K562 (cell line): Measurements from ENCODE around the gene PSMB11. TPM values are rescaled to one million over a fixed set of nuclear protein-coding genes. Genes with fewer than 3 reads are reported as not detected.

Experiments
- ARID1B ChIP-seq: fragments of 450-650 bp; IDR thresholded peaks from 2 replicates; pipeline ENCODE4 v1.6.1; 2016; ENCODE audit warnings: antibody characterized with exemption, mild to moderate bottlenecking, inconsistent platforms
- CBX3 ChIP-seq, 2 experiments: IDR thresholded peaks; 1 replicate in 1 of 2; 2 replicates in 1 of 2; pipeline ENCODE4 v1.6.1; 2012; ENCODE audit warnings: inconsistent platforms in 2 of 2, low read length in 2 of 2, borderline replicate concordance in 1 of 2, control low read depth in 1 of 2
- CREB1 ChIP-seq, 2 experiments: sonication (generic) in 1 of 2; formaldehyde crosslinking in 1 of 2; IDR thresholded peaks; 2 replicates each; pipeline versions ENCODE4 v1.6.1 to v1.8.0; 2012 to 2022; ENCODE audit warnings: inconsistent platforms in 1 of 2, mild to moderate bottlenecking in 1 of 2, missing genetic modification reagents in 1 of 2, moderate library complexity in 1 of 2
- EHMT2 ChIP-seq: fragments of 450-650 bp; IDR thresholded peaks from 2 replicates; pipeline ENCODE4 v1.6.1; 2018; ENCODE audit warnings: antibody characterized with exemption
- GABPA ChIP-seq: fragments of 200-800 bp; sonication (Bioruptor generic); conservative IDR thresholded peaks from 2 replicates; pipeline ENCODE4 v1.6.1; 2016; ENCODE audit warnings: low read depth, missing genetic modification characterization, missing compliant biosample characterization
- GABPB2 ChIP-seq: fragments of 250-450 bp; sonication (Bioruptor Pico); conservative IDR thresholded peaks from 2 replicates; pipeline ENCODE4 v1.5.1; 2021; ENCODE audit warnings: mild to moderate bottlenecking
- GATAD2A ChIP-seq: fragments of 450-650 bp; IDR thresholded peaks from 2 replicates; pipeline ENCODE4 v1.6.1; 2017
- HDAC8 ChIP-seq: fragments of 450-650 bp; IDR thresholded peaks from 2 replicates; pipeline ENCODE4 v1.6.1; 2016; ENCODE audit warnings: mild to moderate bottlenecking, missing genetic modification characterization, moderate library complexity, missing compliant biosample characterization
- HEY1 ChIP-seq: fragments of 250-450 bp; sonication (Bioruptor Pico); IDR thresholded peaks from 2 replicates; pipeline ENCODE4 v1.5.0; 2020; ENCODE audit warnings: mild to moderate bottlenecking, moderate library complexity, borderline replicate concordance
- HMG20B ChIP-seq: fragments of 250-450 bp; sonication (Bioruptor Pico); IDR thresholded peaks from 2 replicates; pipeline ENCODE4 v1.5.0; 2021; ENCODE audit warnings: mild to moderate bottlenecking
- NBN ChIP-seq: fragments of 450-650 bp; IDR thresholded peaks from 2 replicates; pipeline ENCODE4 v1.6.1; 2016; ENCODE audit warnings: low read depth, mild to moderate bottlenecking
- NFE2 ChIP-seq: IDR thresholded peaks from 2 replicates; pipeline ENCODE4 v1.6.1; 2014; ENCODE audit warnings: antibody characterized with exemption, low read depth
- SP2 ChIP-seq: IDR thresholded peaks from 2 replicates; pipeline ENCODE4 v1.6.1; 2011; ENCODE audit warnings: mild to moderate bottlenecking, low read depth, low read length, moderate library complexity; ENCODE audit not compliant: poor library complexity, severe bottlenecking; ENCODE audit errors: extremely low read depth
- SRSF9 ChIP-seq: fragments of 200-400 bp; formaldehyde crosslinking; IDR thresholded peaks from 2 replicates; pipeline ENCODE4 v1.6.1; 2017; ENCODE audit warnings: low read depth, low read length, borderline replicate concordance
- TAF1 ChIP-seq: IDR thresholded peaks from 2 replicates; pipeline ENCODE4 v1.6.1; 2011; ENCODE audit warnings: mild to moderate bottlenecking, low read length, moderate library complexity; ENCODE audit not compliant: insufficient read depth, control insufficient read depth, severe bottlenecking; ENCODE audit errors: extremely low read depth
- U2AF2 ChIP-seq: fragments of 200-400 bp; formaldehyde crosslinking; optimal IDR thresholded peaks from 2 replicates; pipeline ENCODE3; 2017; ENCODE audit warnings: low read depth, mild to moderate bottlenecking, low read length
- YY1 ChIP-seq, 3 experiments: IDR thresholded peaks; 2 replicates each; pipeline ENCODE4 v1.6.1; 2011; ENCODE audit warnings: low read length in 2 of 3, mild to moderate bottlenecking in 2 of 3, moderate library complexity in 2 of 3, borderline replicate concordance in 1 of 3, control low read depth in 1 of 3, low read depth in 1 of 3; ENCODE audit not compliant: insufficient read depth in 3 of 3, insufficient replicate concordance in 2 of 3, control insufficient read depth in 1 of 3, insufficient read length in 1 of 3; ENCODE audit errors: extremely low read depth in 1 of 3
- ZNF77 ChIP-seq: fragments of 250-450 bp; sonication (Bioruptor Pico); IDR thresholded peaks from 2 replicates; pipeline ENCODE4 v1.5.0; 2020
- polyA plus RNA-seq, 8 experiments: library from polyadenylated mRNA; depleted of rRNA in 4 of 8; stranded (reverse) in 5 of 8; unstranded in 3 of 8; fragments of >200 nt; fragmentation: Nextera tagmentation in 2 of 8; fragmentation: Illumina TruSeq in 1 of 8; extraction: Ambion mirVana in 2 of 8; extraction: Trizol in 1 of 8; gene quantifications; 2 replicates each; pipeline versions ENCODE4 v1.2.1 to v1.2.3, GENCODE V29; 2011 to 2014; ENCODE audit warnings: inconsistent platforms in 1 of 8, missing spikeins in 1 of 8
- total RNA-seq, 7 experiments: library from RNA; depleted of rRNA in 6 of 7; stranded (reverse); fragments of >200 nt in 6 of 7; fragmentation: Illumina TruSeq in 2 of 7; extraction: Trizol in 2 of 7; gene quantifications; 2 replicates each; pipeline versions ENCODE4 v1.2.1 to v1.2.3, GENCODE V29; 2011 to 2021; ENCODE audit warnings: low replicate concordance in 1 of 7
- TF ChIP-seq, protein P1 (sequence below): fragments of 250-450 bp; sonication (Bioruptor Pico); IDR thresholded peaks from 2 replicates; pipeline ENCODE4 v1.5.0; 2020; ENCODE audit warnings: mild to moderate bottlenecking
- TF ChIP-seq, protein P2 (sequence below): fragments of 450-650 bp; IDR thresholded peaks from 2 replicates; pipeline ENCODE4 v1.6.1; 2016; ENCODE audit warnings: missing biosample characterization, missing genetic modification characterization
- TF ChIP-seq, protein P3 (sequence below): fragments of 250-450 bp; sonication (Bioruptor Pico); IDR thresholded peaks from 2 replicates; pipeline ENCODE4 v1.5.1; 2021; ENCODE audit warnings: mild to moderate bottlenecking
- TF ChIP-seq, protein P4 (sequence below): IDR thresholded peaks from 2 replicates; pipeline ENCODE4 v1.6.1; 2014; ENCODE audit warnings: antibody characterized with exemption

PSMB11 gene
- total and polyA plus RNA-seq, 9 of the 15 experiments (the other 6 are each of a cell fraction or from before 2014, with no cell fraction given), result not detected

DNA sequence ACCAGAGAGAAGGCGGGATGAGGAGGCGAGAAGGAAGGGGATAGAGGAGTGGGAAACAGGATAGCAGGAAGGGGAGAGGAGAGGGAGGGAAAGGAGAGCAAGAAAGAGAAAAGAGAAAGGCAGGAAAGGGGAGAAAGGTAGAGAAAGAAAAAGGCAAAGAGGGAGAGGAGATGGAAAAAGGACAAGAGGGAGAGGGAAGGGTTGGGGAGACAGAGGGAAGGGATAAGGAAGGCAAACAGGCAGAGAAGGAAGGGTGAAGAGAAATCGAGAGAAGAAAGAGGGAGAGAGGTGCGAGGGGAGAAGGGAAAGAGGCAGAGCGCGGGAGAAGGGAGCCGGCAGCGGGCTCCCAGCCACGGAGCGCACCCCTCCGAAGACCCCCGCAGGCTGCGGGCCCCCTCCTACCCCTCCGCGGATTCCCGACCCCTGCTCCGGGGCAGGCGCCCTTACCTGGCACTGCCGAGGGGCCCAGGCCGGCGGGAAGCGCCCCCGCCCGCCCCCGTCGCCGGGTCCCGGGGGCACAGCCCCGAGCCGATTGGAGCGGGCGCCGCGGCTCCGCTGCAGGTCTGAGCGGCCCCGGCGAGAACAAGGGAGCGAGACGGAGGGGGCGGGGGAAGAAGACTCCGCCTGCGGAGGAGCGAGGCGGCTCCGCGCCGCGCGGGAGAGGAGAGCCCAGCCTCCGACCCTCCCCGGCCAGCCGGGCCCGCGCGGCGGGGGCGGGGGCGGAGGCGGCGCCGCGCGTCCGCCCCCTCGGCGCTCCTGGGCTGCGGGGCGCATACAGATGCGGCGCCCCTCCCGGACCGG is 15.1 kb downstream of the PSMB11 start, which contains the start of gene CDH24 (continued):
- TF ChIP-seq, protein P1, sequence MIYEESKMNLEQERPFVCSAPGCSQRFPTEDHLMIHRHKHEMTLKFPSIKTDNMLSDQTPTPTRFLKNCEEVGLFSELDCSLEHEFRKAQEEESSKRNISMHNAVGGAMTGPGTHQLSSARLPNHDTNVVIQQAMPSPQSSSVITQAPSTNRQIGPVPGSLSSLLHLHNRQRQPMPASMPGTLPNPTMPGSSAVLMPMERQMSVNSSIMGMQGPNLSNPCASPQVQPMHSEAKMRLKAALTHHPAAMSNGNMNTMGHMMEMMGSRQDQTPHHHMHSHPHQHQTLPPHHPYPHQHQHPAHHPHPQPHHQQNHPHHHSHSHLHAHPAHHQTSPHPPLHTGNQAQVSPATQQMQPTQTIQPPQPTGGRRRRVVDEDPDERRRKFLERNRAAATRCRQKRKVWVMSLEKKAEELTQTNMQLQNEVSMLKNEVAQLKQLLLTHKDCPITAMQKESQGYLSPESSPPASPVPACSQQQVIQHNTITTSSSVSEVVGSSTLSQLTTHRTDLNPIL, result no peak
- no peak for TF ChIP-seq HEY1
- no peak for TF ChIP-seq NFE2
- TF ChIP-seq, protein P2, sequence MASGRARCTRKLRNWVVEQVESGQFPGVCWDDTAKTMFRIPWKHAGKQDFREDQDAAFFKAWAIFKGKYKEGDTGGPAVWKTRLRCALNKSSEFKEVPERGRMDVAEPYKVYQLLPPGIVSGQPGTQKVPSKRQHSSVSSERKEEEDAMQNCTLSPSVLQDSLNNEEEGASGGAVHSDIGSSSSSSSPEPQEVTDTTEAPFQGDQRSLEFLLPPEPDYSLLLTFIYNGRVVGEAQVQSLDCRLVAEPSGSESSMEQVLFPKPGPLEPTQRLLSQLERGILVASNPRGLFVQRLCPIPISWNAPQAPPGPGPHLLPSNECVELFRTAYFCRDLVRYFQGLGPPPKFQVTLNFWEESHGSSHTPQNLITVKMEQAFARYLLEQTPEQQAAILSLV, result no peak
- TF ChIP-seq GABPB2, result no peak
- TF ChIP-seq SP2, result no peak
- TF ChIP-seq EHMT2, result peak; percentile 64
- TF ChIP-seq GATAD2A, result 0 out of 2 replicates have a peak, but pooled peaks have one; percentile 11
- TF ChIP-seq NBN, result peak; percentile 35; the same call in 1 of the 2 replicates
- no peak for TF ChIP-seq CBX3 (IDR thresholded peaks at IDR 0.05; ENCODE audit: borderline replicate concordance in 1 of 2, low read length in 2 of 2)
- no peak for TF ChIP-seq SRSF9
- peak; percentile 50 for TF ChIP-seq TAF1
- TF ChIP-seq, protein P3, sequence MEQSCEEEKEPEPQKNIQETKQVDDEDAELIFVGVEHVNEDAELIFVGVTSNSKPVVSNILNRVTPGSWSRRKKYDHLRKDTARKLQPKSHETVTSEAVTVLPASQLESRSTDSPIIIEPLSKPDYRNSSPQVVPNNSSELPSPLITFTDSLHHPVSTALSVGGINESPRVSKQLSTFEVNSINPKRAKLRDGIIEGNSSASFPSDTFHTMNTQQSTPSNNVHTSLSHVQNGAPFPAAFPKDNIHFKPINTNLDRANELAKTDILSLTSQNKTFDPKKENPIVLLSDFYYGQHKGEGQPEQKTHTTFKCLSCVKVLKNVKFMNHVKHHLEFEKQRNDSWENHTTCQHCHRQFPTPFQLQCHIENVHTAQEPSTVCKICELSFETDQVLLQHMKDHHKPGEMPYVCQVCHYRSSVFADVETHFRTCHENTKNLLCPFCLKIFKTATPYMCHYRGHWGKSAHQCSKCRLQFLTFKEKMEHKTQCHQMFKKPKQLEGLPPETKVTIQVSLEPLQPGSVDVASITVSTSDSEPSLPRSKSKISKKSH (CRISPR knock-in tag), result no peak
- TF ChIP-seq YY1 (IDR thresholded peaks at IDR 0.05; ENCODE audit: borderline replicate concordance in 1 of 3, control insufficient read depth in 1 of 3, extremely low read depth in 1 of 3, insufficient read depth in 3 of 3, insufficient read length in 1 of 3, insufficient replicate concordance in 2 of 3, low read depth in 1 of 3, low read length in 2 of 3), result peak in 1 of 3 experiments; percentile 21
- TF ChIP-seq HMG20B (CRISPR knock-in tag), result no peak
- TF ChIP-seq GABPA (tag), result no peak
- TF ChIP-seq ZNF77 (CRISPR knock-in tag), result no peak
- no peak for TF ChIP-seq HDAC8 (tag)
- TF ChIP-seq U2AF2, result no peak
- TF ChIP-seq, protein P4, sequence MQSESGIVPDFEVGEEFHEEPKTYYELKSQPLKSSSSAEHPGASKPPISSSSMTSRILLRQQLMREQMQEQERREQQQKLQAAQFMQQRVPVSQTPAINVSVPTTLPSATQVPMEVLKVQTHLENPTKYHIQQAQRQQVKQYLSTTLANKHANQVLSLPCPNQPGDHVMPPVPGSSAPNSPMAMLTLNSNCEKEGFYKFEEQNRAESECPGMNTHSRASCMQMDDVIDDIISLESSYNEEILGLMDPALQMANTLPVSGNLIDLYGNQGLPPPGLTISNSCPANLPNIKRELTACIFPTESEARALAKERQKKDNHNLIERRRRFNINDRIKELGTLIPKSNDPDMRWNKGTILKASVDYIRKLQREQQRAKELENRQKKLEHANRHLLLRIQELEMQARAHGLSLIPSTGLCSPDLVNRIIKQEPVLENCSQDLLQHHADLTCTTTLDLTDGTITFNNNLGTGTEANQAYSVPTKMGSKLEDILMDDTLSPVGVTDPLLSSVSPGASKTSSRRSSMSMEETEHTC, result no peak
- TF ChIP-seq CREB1 (IDR thresholded peaks at IDR 0.05), result no peak
- TF ChIP-seq CREB1 (CRISPR knock-in tag; IDR thresholded peaks at IDR 0.05), result no peak
- TF ChIP-seq ARID1B, result peak; percentile 9; the same call in 1 of the 2 replicates
